ENCODE results near the gene TSPYL1. TPM values are rescaled to one million over a fixed set of nuclear protein-coding genes. Genes with fewer than 3 reads are reported as not detected.

TSPYL1 gene
- total RNA-seq, 3 donors from 2014 or later = 55.4 to 81.8 (median 63.8) TPM

- Histone ChIP-seq H3K36me3 (no peaks in the 10 kb centered on the region), H3K27ac (no peak overlapping the region), H3K9me3 (peaks cover 0 to 4% of the 10 kb centered on the region in 2 donors), H3K4me3 (no peak overlapping the region), H3K4me1 (no peaks in the 10 kb centered on the region), H3K27me3 (no peaks in the 10 kb centered on the region)
- DNase-seq (ENCODE audit: low spot score in 2 of 2) = no peak
- intact Hi-C loops (cut with DNase I; ENCODE audit: low total_unique reads) = no loop called here
- TF ChIP-seq POLR2A (IDR thresholded peaks at IDR 0.05) (no peak), POLR2AphosphoS5 (IDR thresholded peaks at IDR 0.05) (no peak)
- TF ChIP-seq, protein P1, sequence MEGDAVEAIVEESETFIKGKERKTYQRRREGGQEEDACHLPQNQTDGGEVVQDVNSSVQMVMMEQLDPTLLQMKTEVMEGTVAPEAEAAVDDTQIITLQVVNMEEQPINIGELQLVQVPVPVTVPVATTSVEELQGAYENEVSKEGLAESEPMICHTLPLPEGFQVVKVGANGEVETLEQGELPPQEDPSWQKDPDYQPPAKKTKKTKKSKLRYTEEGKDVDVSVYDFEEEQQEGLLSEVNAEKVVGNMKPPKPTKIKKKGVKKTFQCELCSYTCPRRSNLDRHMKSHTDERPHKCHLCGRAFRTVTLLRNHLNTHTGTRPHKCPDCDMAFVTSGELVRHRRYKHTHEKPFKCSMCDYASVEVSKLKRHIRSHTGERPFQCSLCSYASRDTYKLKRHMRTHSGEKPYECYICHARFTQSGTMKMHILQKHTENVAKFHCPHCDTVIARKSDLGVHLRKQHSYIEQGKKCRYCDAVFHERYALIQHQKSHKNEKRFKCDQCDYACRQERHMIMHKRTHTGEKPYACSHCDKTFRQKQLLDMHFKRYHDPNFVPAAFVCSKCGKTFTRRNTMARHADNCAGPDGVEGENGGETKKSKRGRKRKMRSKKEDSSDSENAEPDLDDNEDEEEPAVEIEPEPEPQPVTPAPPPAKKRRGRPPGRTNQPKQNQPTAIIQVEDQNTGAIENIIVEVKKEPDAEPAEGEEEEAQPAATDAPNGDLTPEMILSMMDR (IDR thresholded peaks at IDR 0.05) = no peak
Observed at GRCh38 chr6:116265041-116265829, 14.5 kb downstream of the TSPYL1 start.

DNA sequence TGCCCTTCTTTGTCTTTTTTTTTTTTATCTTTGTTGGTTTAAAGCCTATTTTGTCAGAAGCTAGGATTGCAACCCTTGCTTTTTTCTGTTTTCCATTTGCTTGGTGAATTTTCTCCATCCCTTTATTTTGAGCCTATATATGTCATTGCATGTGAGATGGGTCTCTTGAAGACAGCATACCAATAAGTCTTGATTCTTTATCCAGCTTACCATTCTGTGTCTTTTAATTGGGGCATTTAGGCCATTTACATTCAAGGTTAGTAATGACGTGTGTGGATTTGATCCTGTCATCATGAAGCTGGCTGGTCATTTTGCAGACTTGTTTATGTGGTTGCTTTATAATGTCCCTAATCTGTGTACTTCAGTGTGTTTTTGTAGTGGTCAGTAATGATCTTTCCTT lies 16.4 kb downstream of the TSPYL1 start:
- Histone ChIP-seq H3K9me3 (peaks cover 0 to 4% of the 10 kb centered on the region in 2 donors), H3K4me1 (no peaks in the 10 kb centered on the region), H3K27ac (no peak overlapping the region), H3K4me3 (no peak overlapping the region), H3K27me3 (no peaks in the 10 kb centered on the region), H3K36me3 (no peaks in the 10 kb centered on the region)
- no peak for DNase-seq (ENCODE audit: low spot score in 2 of 2)
- no peak for TF ChIP-seq POLR2AphosphoS5 (IDR thresholded peaks at IDR 0.05)
- TF ChIP-seq POLR2A (IDR thresholded peaks at IDR 0.05) = no peak
- TF ChIP-seq, protein P1 (IDR thresholded peaks at IDR 0.05) = no peak
- intact Hi-C loops (cut with DNase I; ENCODE audit: low total_unique reads) = no loop called here

- TF ChIP-seq, protein P1 (IDR thresholded peaks at IDR 0.05) = no peak
- TF ChIP-seq POLR2AphosphoS5 (IDR thresholded peaks at IDR 0.05) = no peak
- no peak for TF ChIP-seq POLR2A (IDR thresholded peaks at IDR 0.05)
- no peak for DNase-seq (ENCODE audit: low spot score in 2 of 2)
- intact Hi-C loops (cut with DNase I; ENCODE audit: low total_unique reads) = no loop called here
Observed at GRCh38 chr6:116258520-116258919, 21.2 kb downstream of the TSPYL1 start.

DNA sequence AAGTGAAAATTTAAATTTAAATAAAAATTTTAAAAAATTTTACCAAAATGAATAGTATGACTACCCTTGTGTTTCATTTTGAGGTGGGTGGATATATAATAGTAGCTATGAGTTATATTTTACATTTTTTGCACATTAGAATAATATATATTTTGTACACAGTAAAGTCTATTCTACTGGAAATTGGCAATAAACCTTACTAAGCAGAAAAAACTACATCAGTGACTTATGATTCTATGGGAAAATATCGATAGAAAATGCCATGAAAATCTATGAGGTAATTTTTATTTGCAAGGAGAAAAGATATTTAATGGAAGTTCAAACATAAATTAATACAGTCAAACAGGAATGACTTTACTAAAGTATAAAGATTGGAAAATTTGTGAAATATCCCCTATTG lies 23.0 kb downstream of the TSPYL1 start:
- H3K27me3 ChIP-seq = no peaks in the 10 kb centered on the region
- no peak overlapping the region for H3K27ac ChIP-seq
- no peak for TF ChIP-seq POLR2A (IDR thresholded peaks at IDR 0.05)
- TF ChIP-seq, protein P1 (IDR thresholded peaks at IDR 0.05) = no peak
- TF ChIP-seq POLR2AphosphoS5 (IDR thresholded peaks at IDR 0.05) = no peak
- H3K4me1 ChIP-seq = peaks cover 0 to 8% of the 10 kb centered on the region in 2 donors
- H3K36me3 ChIP-seq = no peaks in the 10 kb centered on the region
- H3K9me3 ChIP-seq = no peaks in the 10 kb centered on the region
- H3K4me3 ChIP-seq = no peak overlapping the region
- DNase-seq (ENCODE audit: low spot score in 2 of 2) = no peak
- intact Hi-C loops (cut with DNase I; ENCODE audit: low total_unique reads) = no loop called here

More at GRCh38 chr6:116258520-116258919, 21.2 kb downstream of the TSPYL1 start:
- no peaks in the 10 kb centered on the region for H3K9me3 ChIP-seq
- no peak overlapping the region for H3K4me3 ChIP-seq
- no peaks in the 10 kb centered on the region for H3K27me3 ChIP-seq
- no peaks in the 10 kb centered on the region for H3K4me1 ChIP-seq
- no peaks in the 10 kb centered on the region for H3K36me3 ChIP-seq
- no peak overlapping the region for H3K27ac ChIP-seq

DNA sequence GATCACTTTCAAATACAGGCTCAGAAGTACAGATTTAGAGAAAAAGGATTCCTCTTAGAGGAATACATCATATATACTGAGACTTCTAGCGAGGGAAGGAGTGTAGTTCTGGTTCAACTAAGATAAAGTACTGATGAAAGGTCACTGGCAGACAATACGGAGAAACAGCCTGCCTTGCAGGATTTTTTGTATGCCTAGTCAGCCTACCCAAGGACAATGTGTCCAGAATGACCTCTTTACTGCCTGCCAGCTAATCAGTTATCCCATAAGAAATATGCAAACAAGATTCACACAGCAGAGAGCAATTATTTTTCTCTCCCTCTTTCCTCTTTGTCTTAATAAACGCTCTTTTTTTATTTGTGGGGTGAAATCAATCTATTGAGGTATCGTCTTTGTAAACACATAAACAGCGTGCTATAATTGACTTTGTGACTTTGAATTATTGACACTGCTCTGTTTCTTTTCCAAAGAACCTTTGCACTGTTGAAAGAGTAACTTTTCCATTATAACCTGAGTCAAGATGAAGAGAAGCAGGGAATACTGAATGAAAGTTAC lies 24.4 kb downstream of the TSPYL1 start:
- TF ChIP-seq, protein P1 (IDR thresholded peaks at IDR 0.05) = no peak
- TF ChIP-seq POLR2A (IDR thresholded peaks at IDR 0.05) = no peak
- TF ChIP-seq POLR2AphosphoS5 (IDR thresholded peaks at IDR 0.05) = no peak
- H3K9me3 ChIP-seq = no peaks in the 10 kb centered on the region
- no peak for DNase-seq (ENCODE audit: low spot score in 2 of 2)
- H3K27me3 ChIP-seq = no peaks in the 10 kb centered on the region
- H3K4me3 ChIP-seq = peak overlapping the region in 1 of 3 donors; percentile 21
- peaks cover 0 to 20% of the 10 kb centered on the region in 2 donors for H3K4me1 ChIP-seq
- intact Hi-C loops (cut with DNase I; ENCODE audit: low total_unique reads) = no loop called here
- no peaks in the 10 kb centered on the region for H3K36me3 ChIP-seq
- peak overlapping the region in 1 of 2 donors; percentile 34 for H3K27ac ChIP-seq

Measured in breast epithelium (tissue), 4 donors.